Measurements from ENCODE around the gene TENT4B. TPM values are rescaled to one million over a fixed set of nuclear protein-coding genes. Genes with fewer than 3 reads are reported as not detected.

TENT4B gene
- total RNA-seq, 1 donor from 2014 or later = 14.0 TPM

GRCh38 chr16:50216231-50216630, 63.1 kb downstream of the TENT4B start:
- Histone ChIP-seq H3K4me3 (no peak overlapping the region), H3K27ac (no peak overlapping the region), H3K27me3 (no peaks in the 10 kb centered on the region), H3K4me1 (no peaks in the 10 kb centered on the region), H3K36me3 (peaks cover 0 to 44% of the 10 kb centered on the region in 2 donors), H3K9me3 (no peaks in the 10 kb centered on the region)
- no peak for DNase-seq (ENCODE audit: extremely low spot score in 2 of 2)
- intact Hi-C loops (cut with DNase I) = loop anchor here (10.0 kb wide), 1 partner anchor 449 kb away; no protein-coding TSS in a partner anchor
- TF ChIP-seq POLR2A (IDR thresholded peaks at IDR 0.05) (no peak), POLR2AphosphoS5 (IDR thresholded peaks at IDR 0.05; ENCODE audit: insufficient read depth in 1 of 2, low read depth in 1 of 2) (no peak)
- TF ChIP-seq, protein P1, sequence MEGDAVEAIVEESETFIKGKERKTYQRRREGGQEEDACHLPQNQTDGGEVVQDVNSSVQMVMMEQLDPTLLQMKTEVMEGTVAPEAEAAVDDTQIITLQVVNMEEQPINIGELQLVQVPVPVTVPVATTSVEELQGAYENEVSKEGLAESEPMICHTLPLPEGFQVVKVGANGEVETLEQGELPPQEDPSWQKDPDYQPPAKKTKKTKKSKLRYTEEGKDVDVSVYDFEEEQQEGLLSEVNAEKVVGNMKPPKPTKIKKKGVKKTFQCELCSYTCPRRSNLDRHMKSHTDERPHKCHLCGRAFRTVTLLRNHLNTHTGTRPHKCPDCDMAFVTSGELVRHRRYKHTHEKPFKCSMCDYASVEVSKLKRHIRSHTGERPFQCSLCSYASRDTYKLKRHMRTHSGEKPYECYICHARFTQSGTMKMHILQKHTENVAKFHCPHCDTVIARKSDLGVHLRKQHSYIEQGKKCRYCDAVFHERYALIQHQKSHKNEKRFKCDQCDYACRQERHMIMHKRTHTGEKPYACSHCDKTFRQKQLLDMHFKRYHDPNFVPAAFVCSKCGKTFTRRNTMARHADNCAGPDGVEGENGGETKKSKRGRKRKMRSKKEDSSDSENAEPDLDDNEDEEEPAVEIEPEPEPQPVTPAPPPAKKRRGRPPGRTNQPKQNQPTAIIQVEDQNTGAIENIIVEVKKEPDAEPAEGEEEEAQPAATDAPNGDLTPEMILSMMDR (IDR thresholded peaks at IDR 0.05) = no peak

GRCh38 chr16:50219402-50219975, 66.4 kb downstream of the TENT4B start:
- no peak overlapping the region for H3K27ac ChIP-seq
- H3K4me3 ChIP-seq = no peak overlapping the region
- TF ChIP-seq POLR2A (IDR thresholded peaks at IDR 0.05) = no peak
- TF ChIP-seq, protein P1 (IDR thresholded peaks at IDR 0.05) = no peak
- no peak for TF ChIP-seq POLR2AphosphoS5 (IDR thresholded peaks at IDR 0.05; ENCODE audit: insufficient read depth in 1 of 2, low read depth in 1 of 2)
- H3K9me3 ChIP-seq = no peaks in the 10 kb centered on the region
- no peak for DNase-seq (ENCODE audit: extremely low spot score in 2 of 2)
- H3K4me1 ChIP-seq = no peaks in the 10 kb centered on the region
- intact Hi-C loops (cut with DNase I) = loop anchor here (10.0 kb wide), 1 partner anchor 445 kb away; no protein-coding TSS in a partner anchor
- H3K27me3 ChIP-seq = no peaks in the 10 kb centered on the region
- peaks cover 0 to 38% of the 10 kb centered on the region in 2 donors for H3K36me3 ChIP-seq

DNA sequence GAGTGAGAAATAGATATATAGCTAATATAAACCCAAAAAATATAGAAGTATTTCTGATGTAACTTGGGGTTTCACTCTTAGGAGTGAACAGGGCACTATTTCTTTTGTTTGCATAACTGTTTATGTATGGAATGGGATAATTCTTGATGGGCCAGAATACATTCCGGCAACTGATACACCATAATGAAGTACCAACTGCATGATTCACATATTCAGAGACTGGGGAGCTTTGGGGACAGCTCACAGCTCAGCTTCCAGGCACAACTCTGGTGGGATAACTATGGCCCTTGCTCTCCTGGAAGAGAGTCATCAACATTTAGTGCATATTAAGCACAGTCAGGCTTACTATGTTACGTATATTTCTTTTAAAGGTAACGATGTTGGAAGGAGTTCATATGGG, 71.2 kb downstream of the TENT4B start:
- no peaks in the 10 kb centered on the region for H3K27me3 ChIP-seq
- H3K4me1 ChIP-seq = no peaks in the 10 kb centered on the region
- H3K9me3 ChIP-seq = no peaks in the 10 kb centered on the region
- TF ChIP-seq POLR2A (IDR thresholded peaks at IDR 0.05) (no peak), POLR2AphosphoS5 (IDR thresholded peaks at IDR 0.05; ENCODE audit: insufficient read depth in 1 of 2, low read depth in 1 of 2) (no peak)
- TF ChIP-seq, protein P1 (IDR thresholded peaks at IDR 0.05) = no peak
- no peak for DNase-seq (ENCODE audit: extremely low spot score in 2 of 2)
- H3K27ac ChIP-seq = no peak overlapping the region
- peaks cover 0 to 34% of the 10 kb centered on the region in 2 donors for H3K36me3 ChIP-seq
- no peak overlapping the region for H3K4me3 ChIP-seq
- intact Hi-C loops (cut with DNase I) = loop anchor here (10.0 kb wide), 1 partner anchor 199 kb away; the partner anchor contains the start of gene CNEP1R1

DNA sequence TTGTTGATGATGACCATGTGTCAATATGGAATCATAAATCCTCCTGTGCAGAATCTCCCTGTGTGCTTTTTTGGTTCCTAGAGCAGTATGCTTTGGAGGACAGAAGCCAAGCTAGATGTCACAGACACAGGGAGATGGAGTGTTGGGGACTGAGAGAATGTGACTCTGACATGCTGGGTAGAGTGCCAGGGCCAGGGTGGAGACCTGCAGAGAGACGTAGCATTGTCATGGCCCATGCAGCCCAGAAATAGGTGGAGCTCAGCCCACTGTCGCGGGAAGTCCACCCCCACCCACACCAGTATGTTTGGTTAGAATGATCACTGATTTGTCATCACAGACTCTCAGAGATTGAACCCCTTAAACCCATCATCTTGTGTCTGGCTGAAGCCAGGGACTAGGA, 74.0 kb downstream of the TENT4B start:
- intact Hi-C loops (cut with DNase I) = loop anchor here (10.0 kb wide), 1 partner anchor 202 kb away; the partner anchor contains the start of gene CNEP1R1
- H3K4me1 ChIP-seq = no peaks in the 10 kb centered on the region
- TF ChIP-seq, protein P1 (IDR thresholded peaks at IDR 0.05) = no peak
- TF ChIP-seq POLR2AphosphoS5 (IDR thresholded peaks at IDR 0.05; ENCODE audit: insufficient read depth in 1 of 2, low read depth in 1 of 2) = no peak
- no peak for TF ChIP-seq POLR2A (IDR thresholded peaks at IDR 0.05)
- no peaks in the 10 kb centered on the region for H3K27me3 ChIP-seq
- no peak overlapping the region for H3K27ac ChIP-seq
- no peak overlapping the region for H3K4me3 ChIP-seq
- no peak for DNase-seq (ENCODE audit: extremely low spot score in 2 of 2)
- no peaks in the 10 kb centered on the region for H3K9me3 ChIP-seq
- peaks cover 0 to 31% of the 10 kb centered on the region in 2 donors for H3K36me3 ChIP-seq

- Histone ChIP-seq H3K4me3 (no peak overlapping the region), H3K9me3 (no peaks in the 10 kb centered on the region), H3K27me3 (no peaks in the 10 kb centered on the region), H3K4me1 (no peaks in the 10 kb centered on the region), H3K27ac (no peak overlapping the region), H3K36me3 (peaks cover 0 to 31% of the 10 kb centered on the region in 2 donors)
- intact Hi-C loops (cut with DNase I) = loop anchor here (10.0 kb wide), 1 partner anchor 203 kb away; the partner anchor contains the start of gene CNEP1R1
- no peak for DNase-seq (ENCODE audit: extremely low spot score in 2 of 2)
- TF ChIP-seq, protein P1 (IDR thresholded peaks at IDR 0.05) = no peak
- TF ChIP-seq POLR2AphosphoS5 (IDR thresholded peaks at IDR 0.05; ENCODE audit: insufficient read depth in 1 of 2, low read depth in 1 of 2) (no peak), POLR2A (IDR thresholded peaks at IDR 0.05) (no peak)
Observed at GRCh38 chr16:50227665-50228064, 74.6 kb downstream of the TENT4B start.
